CD4-positive, alpha-beta T cell treated with Interleukin-2 at 100 ng/mL for 4 hours (primary cell): ENCODE measurements around the gene ILDR2.
"Not testable (repeated sequence)": the region's sequence is repeated elsewhere in the genome, so short reads cannot be mapped to it uniquely, and the experiment has no call there.

Experiments used
- DNase-seq: peaks from one replicate; pipeline ENCODE4 v3.0.0-alpha.2; 2020; ENCODE audit warnings: low spot score

Gene ILDR2

GRCh38 chr1:166888373-166889111 lies 86.8 kb downstream of the ILDR2 start:
- no peak for DNase-seq

- DNase-seq: no peak
Measured at GRCh38 chr1:166884971-166885370, 90.4 kb downstream of the ILDR2 start.

DNA sequence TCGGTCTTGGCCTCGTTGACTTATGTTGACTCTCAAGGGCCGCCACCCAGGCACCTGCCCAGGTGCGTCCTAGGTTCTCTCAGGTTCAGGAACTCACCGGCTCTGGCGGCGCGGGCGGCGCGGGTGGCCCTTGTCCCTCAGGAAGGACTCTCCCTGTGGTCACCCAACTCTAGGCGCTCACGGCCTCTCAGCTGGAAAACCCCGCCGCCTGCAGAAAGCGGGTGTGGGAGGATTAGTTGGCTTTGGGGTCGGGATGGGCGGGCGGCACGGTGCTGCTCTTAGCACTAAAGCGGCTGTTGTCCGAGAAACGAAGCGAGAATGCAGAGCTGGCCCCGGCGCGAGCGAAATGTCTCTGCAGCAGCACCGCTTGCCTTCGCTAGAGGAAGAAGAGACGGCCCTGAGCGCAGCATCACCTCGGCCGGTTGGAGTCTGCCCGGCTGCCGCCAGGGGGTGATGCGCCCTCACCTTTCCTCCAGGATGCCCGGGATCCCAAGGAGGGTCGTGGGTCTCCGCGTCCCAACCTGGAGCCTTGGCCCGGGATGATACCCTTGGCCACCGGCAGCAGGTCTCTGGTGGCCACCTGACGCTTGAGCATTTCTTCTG lies 91.2 kb downstream of the ILDR2 start:
- peak; percentile 15 for DNase-seq

GRCh38 chr1:166882893-166883292 lies 92.4 kb downstream of the ILDR2 start:
- DNase-seq: no peak

DNA sequence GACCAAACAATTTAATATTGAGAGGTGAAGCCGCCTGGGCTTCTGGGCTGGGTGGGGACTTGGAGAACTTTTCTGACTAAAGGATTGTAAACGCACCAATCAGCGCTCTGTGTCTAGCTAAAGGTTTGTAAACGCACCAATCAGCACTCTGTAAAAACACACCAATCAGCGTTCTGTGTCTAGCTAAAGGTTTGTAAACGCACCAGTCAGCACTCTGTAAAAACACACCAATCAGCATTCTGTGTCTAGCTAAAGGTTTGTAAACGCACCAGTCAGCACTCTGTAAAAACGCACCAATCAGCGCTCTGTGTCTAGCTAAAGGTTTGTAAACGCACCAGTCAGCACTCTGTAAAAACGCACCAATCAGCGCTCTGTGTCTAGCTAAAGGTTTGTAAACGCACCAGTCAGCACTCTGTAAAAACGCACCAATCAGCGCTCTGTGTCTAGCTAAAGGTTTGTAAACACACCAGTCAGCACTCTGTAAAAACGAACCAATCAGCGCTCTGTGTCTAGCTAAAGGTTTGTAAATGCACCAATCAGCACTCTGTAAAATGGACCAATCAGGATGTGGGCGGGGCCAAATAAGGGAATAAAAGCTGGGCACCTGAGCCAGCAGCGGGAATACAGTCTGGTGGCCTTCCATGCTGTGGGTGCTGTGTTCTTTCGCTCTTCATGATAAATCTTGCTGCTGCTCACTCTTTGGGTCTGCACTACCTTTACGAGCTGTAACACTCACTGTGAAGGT lies 97.0 kb downstream of the ILDR2 start:
- not testable (repeated sequence) for DNase-seq

DNA sequence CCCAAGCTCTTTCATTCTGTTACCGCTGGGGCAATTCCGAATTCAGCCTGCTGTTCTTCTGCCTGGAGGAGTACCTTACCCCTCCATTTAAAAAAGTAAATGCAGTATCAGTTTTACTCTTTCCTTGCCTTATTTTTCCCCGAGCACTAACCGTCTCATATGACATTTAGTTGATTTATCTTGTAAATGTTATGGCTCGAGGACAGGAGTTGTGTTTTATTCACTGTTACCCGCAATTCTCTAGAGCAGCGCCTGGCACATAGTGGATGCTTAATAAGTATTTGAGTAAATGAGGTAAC lies 98.9 kb downstream of the ILDR2 start:
- DNase-seq: no peak

DNA sequence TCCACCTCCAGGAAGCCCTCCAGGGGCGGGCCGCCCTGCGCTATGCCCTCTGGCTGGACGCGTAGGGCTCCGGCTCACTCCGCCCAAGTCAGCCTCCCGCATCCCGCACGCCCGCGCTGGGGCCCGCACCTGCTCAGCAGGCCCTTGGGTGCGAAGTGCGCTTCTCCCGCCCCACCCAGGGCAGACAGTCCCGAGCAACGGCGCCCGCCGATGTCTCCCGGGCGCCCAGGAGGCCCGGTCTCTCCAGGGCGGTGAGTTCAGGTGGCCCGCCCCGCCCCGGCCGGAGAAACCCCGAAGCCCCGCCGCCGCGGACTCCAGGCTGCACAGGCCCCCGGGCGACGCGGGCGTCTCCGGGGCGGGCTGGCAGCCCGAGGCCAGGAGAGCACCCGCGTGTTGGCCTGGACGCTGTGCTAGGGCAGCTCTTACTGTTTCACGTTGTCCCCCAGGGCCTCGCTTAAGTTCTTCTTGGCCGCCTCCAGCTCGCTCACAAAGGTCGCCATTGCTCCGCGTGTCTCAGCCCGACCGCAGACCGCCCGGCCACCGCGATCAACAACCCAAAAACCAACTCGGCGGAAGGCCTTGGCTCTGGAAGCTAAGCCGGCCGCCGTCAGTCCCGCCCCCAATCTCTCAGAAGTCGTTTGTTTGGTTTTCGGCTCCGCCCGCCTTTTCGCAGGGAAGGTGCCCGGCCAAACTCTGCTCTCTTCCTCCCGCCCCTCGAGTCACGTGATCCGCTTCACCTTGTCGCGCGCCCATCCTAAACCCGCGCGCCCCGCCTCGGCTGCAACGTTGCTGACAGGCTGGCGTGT lies 99.4 kb downstream of the ILDR2 start, which contains the start of gene TADA1:
TADA1 (minus strand) TSS at position 531 of the 806 bp plus-strand sequence; CDS start at position 500, 31 bp downstream.
- peak; percentile 98 for DNase-seq

- DNase-seq: no peak
Measured at GRCh38 chr1:166875302-166875733, 100.0 kb downstream of the ILDR2 start.

DNA sequence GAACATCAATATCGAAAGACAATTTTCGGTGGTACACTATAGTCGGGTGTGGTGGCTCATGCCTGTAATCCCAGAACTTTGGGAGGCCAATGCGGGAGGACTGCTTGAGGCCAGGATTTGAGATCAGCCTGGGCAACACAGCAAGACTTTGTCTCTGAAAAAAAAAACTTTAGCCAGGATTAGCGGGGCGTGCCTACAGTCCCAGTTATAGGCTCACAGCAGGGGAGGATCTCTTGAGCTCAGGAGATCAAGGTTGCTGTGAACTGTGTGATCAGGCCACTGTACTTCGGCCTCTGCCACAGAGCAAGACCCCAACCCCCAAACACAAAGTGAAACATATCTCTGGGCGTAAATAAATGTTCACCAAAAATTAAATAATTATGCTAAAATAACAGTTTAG lies 100.9 kb downstream of the ILDR2 start:
- no peak for DNase-seq

DNA sequence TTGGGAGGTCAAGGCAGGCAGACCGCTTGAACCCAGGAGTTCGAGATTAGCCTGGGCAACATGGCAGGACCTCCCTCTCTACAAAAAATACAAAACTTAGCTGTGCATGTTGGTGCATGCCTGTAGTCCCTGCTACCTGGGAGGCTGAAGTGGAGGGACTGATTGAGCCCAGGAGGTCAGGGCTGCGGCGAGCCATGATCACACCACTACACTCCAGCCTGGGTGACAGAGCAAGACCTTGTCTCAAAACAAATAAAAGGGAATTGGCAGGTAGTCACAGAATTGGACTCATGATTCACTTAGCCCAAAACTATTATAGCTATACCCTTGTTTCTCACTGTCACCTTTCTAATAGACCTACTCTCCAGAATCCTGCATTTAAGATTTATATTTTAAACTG lies 104.8 kb downstream of the ILDR2 start:
- DNase-seq: no peak

- no peak for DNase-seq
Measured at GRCh38 chr1:166869318-166870099, 105.8 kb downstream of the ILDR2 start.

GRCh38 chr1:166868639-166869038 lies 106.7 kb downstream of the ILDR2 start:
- no peak for DNase-seq

- no peak for DNase-seq
Measured at GRCh38 chr1:166865926-166866325, 109.4 kb downstream of the ILDR2 start.

- no peak for DNase-seq
Measured at GRCh38 chr1:166859597-166859996, 115.7 kb downstream of the ILDR2 start.

DNA sequence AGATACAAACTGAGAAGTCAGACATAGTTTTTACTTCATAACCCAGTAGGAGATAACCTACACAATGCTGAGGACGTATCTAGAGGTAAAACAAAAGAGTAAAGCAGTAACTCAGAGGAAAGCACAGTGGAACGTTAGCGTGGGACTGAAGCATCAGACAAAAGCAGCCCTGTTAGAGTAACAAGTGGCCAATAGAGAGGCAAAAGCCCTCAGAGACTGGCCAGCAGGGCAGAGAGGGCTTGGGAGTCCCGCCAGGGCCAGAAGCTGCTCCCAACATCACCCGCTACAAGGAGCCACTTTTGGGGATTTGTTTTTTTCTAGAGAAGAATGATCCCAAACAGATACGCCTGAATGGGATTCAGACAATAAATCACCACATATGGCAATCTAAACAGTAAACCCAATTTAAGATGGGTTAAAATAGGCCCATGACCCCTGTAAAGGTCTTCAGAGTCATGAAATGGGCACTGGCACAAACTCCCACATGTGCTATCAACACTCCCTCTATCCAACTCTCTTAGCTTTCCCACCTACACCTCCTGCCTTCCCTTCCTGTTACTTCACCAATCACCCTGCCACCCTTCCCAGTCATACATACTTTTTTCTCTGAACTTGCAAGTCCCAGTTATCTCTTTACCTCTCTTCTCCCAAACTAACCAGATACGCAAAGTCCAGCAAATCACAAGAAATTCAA lies 116.5 kb downstream of the ILDR2 start:
- no peak for DNase-seq
